SW480 (cell line): ENCODE results near the gene SLC9A5.

Source experiments
- DNase-seq: peaks from one replicate; pipeline ENCODE4 v3.0.0-alpha.2; 2016; ENCODE audit warnings: low spot score

The SLC9A5 gene

DNA sequence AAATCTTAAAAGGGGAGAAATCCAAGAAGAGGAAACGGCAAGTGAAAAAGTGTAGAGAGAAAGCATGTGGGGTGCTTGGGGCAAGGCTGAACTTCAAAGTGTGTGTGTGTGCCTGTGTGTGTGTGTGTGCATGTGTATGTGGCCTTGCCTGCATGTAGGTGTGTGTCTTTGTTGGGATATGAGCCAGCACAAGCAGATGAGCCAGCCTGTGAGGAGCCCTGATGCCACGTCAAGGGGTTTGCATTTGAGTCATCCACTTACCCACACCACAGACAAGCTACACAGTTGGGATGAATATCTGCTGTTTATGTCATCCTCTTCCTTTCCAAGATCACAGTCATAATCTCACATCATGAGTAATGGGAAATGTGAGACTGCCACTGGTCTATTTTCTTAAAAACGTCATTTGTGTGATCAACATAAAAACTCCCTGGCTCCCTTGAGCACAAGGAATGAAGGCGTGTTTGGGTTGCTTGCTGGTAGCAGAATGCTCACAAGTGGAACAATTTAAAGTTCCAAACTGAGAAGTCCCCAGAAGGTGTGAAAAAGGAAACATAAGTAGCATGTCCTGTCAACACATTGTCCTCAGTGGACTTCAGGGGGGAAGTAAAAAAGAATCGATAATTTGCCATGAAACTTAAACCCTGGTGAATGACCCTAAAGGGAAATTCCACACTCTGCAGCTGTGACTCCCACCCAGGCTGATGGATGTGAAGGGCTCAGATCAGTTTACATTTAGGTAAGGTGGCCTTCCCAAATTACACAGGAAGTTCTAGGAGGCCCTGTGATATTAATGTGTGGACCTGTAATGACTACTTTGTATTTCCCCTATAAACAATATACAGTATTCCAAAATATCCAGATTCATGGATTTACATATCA is 63.1 kb downstream of the SLC9A5 start:
- DNase-seq = peak; percentile 80

DNA sequence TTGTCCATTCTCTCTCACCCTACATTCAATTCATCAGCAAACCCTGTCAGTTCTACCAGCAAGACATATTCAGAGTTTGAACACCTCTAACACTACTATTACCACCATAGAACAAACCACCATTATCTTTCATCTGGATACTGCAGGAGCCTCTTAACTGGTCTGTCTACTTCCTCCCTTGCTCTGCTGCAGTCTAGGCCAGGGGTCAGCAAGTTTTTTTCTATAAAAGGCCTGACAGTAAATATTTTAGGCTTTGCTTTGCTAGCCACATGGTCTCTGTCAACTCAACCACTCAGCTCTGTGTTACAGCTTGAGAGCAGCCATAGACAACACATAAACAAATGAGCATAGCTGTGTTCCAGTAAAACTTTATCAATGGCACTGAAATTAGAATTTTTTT is 63.9 kb downstream of the SLC9A5 start:
- no peak for DNase-seq

DNA sequence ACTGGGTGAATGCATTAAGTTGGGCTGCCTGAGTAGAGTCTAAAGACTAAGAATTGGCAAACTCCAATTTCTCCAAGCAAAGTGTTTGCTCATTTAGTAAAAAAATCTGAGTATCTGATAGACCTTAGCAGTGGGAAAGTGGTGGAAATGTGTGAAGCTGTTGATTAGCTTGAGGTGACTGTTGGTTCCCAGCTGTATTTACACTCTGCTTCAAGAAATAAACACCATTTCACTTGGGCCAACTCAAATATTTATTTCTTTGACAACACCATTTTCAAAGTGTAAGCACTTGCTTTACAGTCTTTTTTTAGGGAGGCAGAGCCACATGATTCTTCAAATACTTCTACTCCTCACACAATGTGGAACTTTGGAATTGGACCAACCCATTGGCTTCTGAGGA is 69.1 kb downstream of the SLC9A5 start:
- DNase-seq = no peak
